GM18868 (cell line): ENCODE measurements around the gene ENAM.

Source experiments
- ATAC-seq: cut with Tn5 transposase; IDR thresholded peaks from one replicate; pipeline ENCODE4 v1.9.1; 2021; ENCODE audit warnings: mild to moderate bottlenecking, moderate library complexity; ENCODE audit not compliant: unreplicated experiment

Gene ENAM

GRCh38 chr4:70628444-70628843 lies at the start of gene ENAM:
ENAM (plus strand) TSS chr4:70628744; CDS start chr4:70629501, 757 bp downstream.
- ATAC-seq = no peak

- ATAC-seq = no peak
Measured at GRCh38 chr4:70581980-70582379, 46.6 kb upstream of the ENAM start.

GRCh38 chr4:70583952-70584834 lies 44.4 kb upstream of the ENAM start:
- ATAC-seq = no peak

GRCh38 chr4:70586841-70587240 lies 41.7 kb upstream of the ENAM start:
- ATAC-seq = no peak

GRCh38 chr4:70589785-70590184 lies 38.8 kb upstream of the ENAM start:
- ATAC-seq = peak; percentile 100

GRCh38 chr4:70591955-70592582 lies 36.5 kb upstream of the ENAM start, which contains the start of gene AMBN:
AMBN (plus strand) TSS chr4:70592256; CDS start chr4:70592359, 103 bp downstream.
- no peak for ATAC-seq

- no peak for ATAC-seq
Measured at GRCh38 chr4:70594196-70594595, 34.3 kb upstream of the ENAM start.

- ATAC-seq = no peak
Measured at GRCh38 chr4:70600305-70600704, 28.2 kb upstream of the ENAM start.

GRCh38 chr4:70600977-70601376 lies 27.6 kb upstream of the ENAM start:
- no peak for ATAC-seq

GRCh38 chr4:70601422-70602039 lies 27.0 kb upstream of the ENAM start:
- peak; percentile 100 for ATAC-seq

GRCh38 chr4:70603856-70604255 lies 24.7 kb upstream of the ENAM start:
- ATAC-seq = no peak

- ATAC-seq = no peak
Measured at GRCh38 chr4:70606459-70606858, 22.1 kb upstream of the ENAM start.

GRCh38 chr4:70607334-70607853 lies 21.1 kb upstream of the ENAM start:
- ATAC-seq = no peak

GRCh38 chr4:70608324-70608723 lies 20.2 kb upstream of the ENAM start:
- no peak for ATAC-seq

- no peak for ATAC-seq
Measured at GRCh38 chr4:70613306-70614183, 15.0 kb upstream of the ENAM start.

- no peak for ATAC-seq
Measured at GRCh38 chr4:70614184-70614555, 14.4 kb upstream of the ENAM start.

- ATAC-seq = no peak
Measured at GRCh38 chr4:70619288-70619687, 9.3 kb upstream of the ENAM start.

- ATAC-seq = no peak
Measured at GRCh38 chr4:70619778-70620177, 8.8 kb upstream of the ENAM start.

GRCh38 chr4:70623323-70623722 lies 5.2 kb upstream of the ENAM start:
- no peak for ATAC-seq

- no peak for ATAC-seq
Measured at GRCh38 chr4:70624226-70624793, 4.2 kb upstream of the ENAM start.
